Endodermal cell (in vitro differentiated cells): ENCODE data around the gene RASAL2. TPM values are rescaled to one million over a fixed set of nuclear protein-coding genes. Genes with fewer than 3 reads are reported as not detected.
"Not testable (repeated sequence)": the region's sequence is repeated elsewhere in the genome, so short reads cannot be mapped to it uniquely, and the experiment has no call there.

ENCODE experiments used
- DNase-seq: peaks from one replicate; pipeline ENCODE4 v3.0.0-alpha.2; 2017
- H3K27ac ChIP-seq: 2 replicates; pipeline ENCODE4 v1.5.1; 2013; ENCODE audit warnings: mild to moderate bottlenecking, low read depth, low read length, moderate library complexity
- H3K27me3 ChIP-seq: 2 replicates; pipeline ENCODE4 v1.6.1; 2013; ENCODE audit warnings: mild to moderate bottlenecking, low read length, moderate library complexity; ENCODE audit not compliant: insufficient read depth, control insufficient read depth, poor library complexity, severe bottlenecking
- H3K36me3 ChIP-seq: 2 replicates; pipeline ENCODE4 v1.7.0; 2013; ENCODE audit warnings: mild to moderate bottlenecking, low read length, moderate library complexity; ENCODE audit not compliant: control insufficient read depth, insufficient read depth
- H3K4me1 ChIP-seq: one replicate; pipeline ENCODE4 v1.7.0; 2013; ENCODE audit warnings: low read length; ENCODE audit not compliant: control insufficient read depth, insufficient read depth
- H3K4me3 ChIP-seq: 2 replicates; pipeline ENCODE4 v1.5.1; 2013; ENCODE audit warnings: mild to moderate bottlenecking, low read length, moderate library complexity
- H3K9ac ChIP-seq: 2 replicates; pipeline ENCODE4 v1.6.1; 2013; ENCODE audit warnings: mild to moderate bottlenecking, low read length, moderate library complexity; ENCODE audit not compliant: poor library complexity, severe bottlenecking; ENCODE audit errors: extremely low read depth
- H3K9me3 ChIP-seq: 2 replicates; pipeline ENCODE4 v1.6.1; 2013; ENCODE audit warnings: mild to moderate bottlenecking, low read length, moderate library complexity; ENCODE audit not compliant: control insufficient read depth
- H3K27ac Mint-ChIP-seq: 2 replicates; pipeline ENCODE4 v1.8.0; 2020; ENCODE audit warnings: mixed read lengths
- H3K27me3 Mint-ChIP-seq: 2 replicates; pipeline ENCODE4 v1.8.0; 2021; ENCODE audit warnings: mild to moderate bottlenecking, mixed read lengths; ENCODE audit not compliant: insufficient read depth
- H3K36me3 Mint-ChIP-seq: 2 replicates; pipeline ENCODE4 v1.8.0; 2020; ENCODE audit warnings: low read depth, mixed read lengths
- H3K4me1 Mint-ChIP-seq: 2 replicates; pipeline ENCODE4 v1.8.0; 2020; ENCODE audit warnings: mixed read lengths
- H3K4me3 Mint-ChIP-seq: 2 replicates; pipeline ENCODE4 v1.8.0; 2020; ENCODE audit warnings: mild to moderate bottlenecking, moderate library complexity, mixed read lengths
- H3K9me3 Mint-ChIP-seq: 2 replicates; pipeline ENCODE4 v1.8.0; 2020; ENCODE audit warnings: mild to moderate bottlenecking, mixed read lengths
- CTCF ChIP-seq: fragments of 200-600 bp; sonication (generic); conservative IDR thresholded peaks from 2 replicates; pipeline ENCODE4 v1.5.0; 2021; ENCODE audit warnings: antibody characterized with exemption, mild to moderate bottlenecking
- WGBS, 2 experiments: methylation state at CpG; one replicate each; pipeline versions ENCODE4 v1.1.5 to v1.1.7; 2013; ENCODE audit warnings: missing lambda C conversion rate in 2 of 2, mixed read lengths in 1 of 2; ENCODE audit not compliant: insufficient coverage in 1 of 2, insufficient read length in 1 of 2; 5-methylcytosine and 5-hydroxymethylcytosine counted together
- total RNA-seq, 2 donors: library from RNA; stranded (reverse); fragmentation: NEBNext Ultra II Directional in 1 of 2; extraction: Animal tissue kit (Norgen Biotek cat#: 25700) in 1 of 2; gene quantifications; 2 replicates in 1 of 2; 3 replicates in 1 of 2; pipeline ENCODE4 v1.2.1, GENCODE V29; 2021

RASAL2 gene
- total RNA-seq, 2 donors from 2014 or later: 21.8 to 22.1 TPM

- no peaks in the 10 kb centered on the region for H3K4me1 ChIP-seq
- no peak overlapping the region for H3K27ac Mint-ChIP-seq
- DNase-seq: no peak
- H3K4me3 ChIP-seq: no peak overlapping the region
- H3K9me3 ChIP-seq: peaks cover 3% of the 10 kb centered on the region
- no peaks in the 10 kb centered on the region for H3K27me3 ChIP-seq
- H3K36me3 ChIP-seq: no peaks in the 10 kb centered on the region
- H3K27me3 Mint-ChIP-seq: no peaks in the 10 kb centered on the region
- H3K9me3 Mint-ChIP-seq: peaks cover 26% of the 10 kb centered on the region
- 86% methylated on average over 1 of the region's 1 CpG; no CpG with 5 or more reads in 1 of the 2 experiments for WGBS, 2 experiments
- H3K27ac ChIP-seq: no peak overlapping the region
- no peaks in the 10 kb centered on the region for H3K4me1 Mint-ChIP-seq
- H3K36me3 Mint-ChIP-seq: peaks cover 10% of the 10 kb centered on the region
- peak; percentile 32 for TF ChIP-seq CTCF
- no peak overlapping the region for H3K9ac ChIP-seq
- H3K4me3 Mint-ChIP-seq: no peak overlapping the region
Observed at GRCh38 chr1:178243119-178243518, 149.2 kb downstream of the RASAL2 start.

- 98% methylated on average over 2 of the region's 2 CpGs; no CpG with 5 or more reads in 1 of the 2 experiments for WGBS, 2 experiments
Observed at GRCh38 chr1:178243890-178244289, 150.0 kb downstream of the RASAL2 start.

GRCh38 chr1:178248284-178248683 is 154.4 kb downstream of the RASAL2 start:
- Mint-ChIP-seq H3K36me3 (peaks cover 23% of the 10 kb centered on the region), H3K9me3 (peaks cover 40% of the 10 kb centered on the region)
- not testable (repeated sequence) for H3K9me3 ChIP-seq, H3K27me3 Mint-ChIP-seq, H3K4me1 Mint-ChIP-seq, H3K36me3 ChIP-seq, H3K4me3 Mint-ChIP-seq, H3K27ac ChIP-seq, H3K27me3 ChIP-seq, H3K4me3 ChIP-seq, H3K9ac ChIP-seq, H3K4me1 ChIP-seq, H3K27ac Mint-ChIP-seq, DNase-seq
- WGBS, 2 experiments: 89 to 95% methylated on average over 3 of the region's 3 CpGs

More at GRCh38 chr1:178243890-178244289, 150.0 kb downstream of the RASAL2 start:
- no peaks in the 10 kb centered on the region for H3K36me3 ChIP-seq
- Mint-ChIP-seq H3K36me3 (peaks cover 16% of the 10 kb centered on the region), H3K27me3 (no peaks in the 10 kb centered on the region), H3K27ac (no peak overlapping the region), H3K4me3 (no peak overlapping the region), H3K9me3 (peaks cover 34% of the 10 kb centered on the region), H3K4me1 (no peaks in the 10 kb centered on the region)
- TF ChIP-seq CTCF: no peak
- DNase-seq: no peak
- H3K4me1 ChIP-seq: no peaks in the 10 kb centered on the region
- H3K27me3 ChIP-seq: no peaks in the 10 kb centered on the region
- H3K9me3 ChIP-seq: peaks cover 3% of the 10 kb centered on the region
- H3K4me3 ChIP-seq: no peak overlapping the region
- H3K9ac ChIP-seq: no peak overlapping the region
- H3K27ac ChIP-seq: no peak overlapping the region

- peaks cover 12% of the 10 kb centered on the region for H3K9me3 Mint-ChIP-seq
- H3K9ac ChIP-seq, H3K4me1 ChIP-seq, H3K36me3 Mint-ChIP-seq, H3K4me3 Mint-ChIP-seq, H3K27ac ChIP-seq, H3K27me3 Mint-ChIP-seq, H3K27me3 ChIP-seq, H3K4me3 ChIP-seq, H3K36me3 ChIP-seq, H3K9me3 ChIP-seq: not testable (repeated sequence)
- H3K4me1 Mint-ChIP-seq: peaks cover 25% of the 10 kb centered on the region
- H3K27ac Mint-ChIP-seq: peak overlapping the region; percentile 54
- 75 to 80% methylated on average over 2 to 3 of the region's 3 CpGs for WGBS, 2 experiments
- peak; percentile 79 for DNase-seq
Observed at GRCh38 chr1:178253581-178253980, 159.7 kb downstream of the RASAL2 start.
